Transverse colon (tissue), 4 donors: Measurements from ENCODE around the gene PTH1R. TPM values are rescaled to one million over a fixed set of nuclear protein-coding genes. Genes with fewer than 3 reads are reported as not detected.
A peak's percentile ranks its signal among the peaks of the same experiment; 100 is the strongest.

Experiments used
- DNase-seq: peaks from one replicate; pipeline ENCODE4 v3.0.0-alpha.2; 2019
- H3K27ac ChIP-seq, 4 donors: fragments of 200-600 bp; sonication (generic); 2 replicates each; pipeline ENCODE4 v1.5.1; 2016 to 2018; ENCODE audit warnings: inconsistent platforms in 4 of 4
- H3K27me3 ChIP-seq: fragments of 200-600 bp; sonication (generic); 2 replicates; pipeline ENCODE4 v1.5.1; 2017; ENCODE audit warnings: inconsistent platforms
- H3K36me3 ChIP-seq, 4 donors: fragments of 200-600 bp; sonication (generic); 2 replicates each; pipeline ENCODE4 v1.5.1; 2017 to 2019; ENCODE audit warnings: inconsistent platforms in 4 of 4
- H3K4me1 ChIP-seq, 4 donors: fragments of 200-600 bp; sonication (generic); 2 replicates each; pipeline ENCODE4 v1.5.1; 2017 to 2020; ENCODE audit warnings: inconsistent platforms in 4 of 4
- H3K4me3 ChIP-seq, 4 donors: fragments of 200-600 bp; sonication (generic); 1 replicate in 1 of 4; 2 replicates in 3 of 4; pipeline versions ENCODE4 v1.5.1 to v1.6.1; 2017 to 2019; ENCODE audit warnings: inconsistent platforms in 4 of 4
- H3K9me3 ChIP-seq, 2 donors: fragments of 200-600 bp; sonication (generic); 2 replicates each; pipeline ENCODE4 v1.5.1; 2017 to 2019; ENCODE audit warnings: inconsistent platforms in 2 of 2
- CTCF ChIP-seq, 5 experiments: fragments of 200-600 bp in 3 of 5; fragments of 450-650 bp in 2 of 5; sonication (generic) in 3 of 5; IDR thresholded peaks; 1 replicate in 2 of 5; 2 replicates in 3 of 5; pipeline ENCODE4 v1.5.1; 2016 to 2017; ENCODE audit warnings: antibody characterized with exemption in 5 of 5, inconsistent platforms in 3 of 5, mild to moderate bottlenecking in 2 of 5, moderate library complexity in 1 of 5
- EP300 ChIP-seq: sonication (generic); formaldehyde crosslinking; IDR thresholded peaks from one replicate; pipeline ENCODE4 v1.6.1; 2017; ENCODE audit warnings: antibody characterized with exemption, low read depth
- POLR2A ChIP-seq: fragments of 450-650 bp; IDR thresholded peaks from one replicate; pipeline ENCODE4 v1.6.1; 2016; ENCODE audit warnings: antibody characterized with exemption, mild to moderate bottlenecking, moderate library complexity
- POLR2AphosphoS5 ChIP-seq, 3 donors: sonication (generic); formaldehyde crosslinking; IDR thresholded peaks; one replicate each; pipeline ENCODE4 v1.6.1; 2016; ENCODE audit warnings: antibody characterized with exemption in 3 of 3
- WGBS, 2 donors: methylation state at CpG; one replicate each; pipeline ENCODE4 v1.1.5; 2018; ENCODE audit warnings: low coverage in 1 of 2; 5-methylcytosine and 5-hydroxymethylcytosine counted together
- in situ Hi-C, 4 donors: fragments of 200-750 bp; cut with MboI; loops; one replicate each; pipeline versions ENCODE4 v1.15.0 to v1.15.1; 2017; ENCODE audit warnings: low sequenced_read_pairs in 3 of 4, low pct_ligation_motif_present in 1 of 4, low pct_unique_long_range_greater_than_20kb in 1 of 4
- intact Hi-C: fragments of 100-400 bp; cut with DNase I; formaldehyde crosslinking; loops from one replicate; pipeline ENCODE4 v1.15.1; 2023; ENCODE audit warnings: low total_unique reads
- total RNA-seq, 4 donors: library from RNA; depleted of rRNA; stranded (reverse); fragments of >200 nt; gene quantifications; one replicate each; pipeline ENCODE4 v1.1.0, GENCODE V29; 2016

The PTH1R gene
- total RNA-seq, 4 donors from 2014 or later = 0.60 to 2.5 (median 1.4) TPM; not detected in 1

- in situ Hi-C loops = loop anchor here in 1 of 4 donors (10.0 kb wide), 1 partner anchor 51 kb away; no protein-coding TSS in a partner anchor
- no peak for DNase-seq
- Histone ChIP-seq H3K36me3 (no peaks in the 10 kb centered on the region), H3K9me3 (no peaks in the 10 kb centered on the region), H3K27ac (peak overlapping the region; percentile 67 to 87 (median 78)), H3K4me1 (peaks cover 62 to 87% (median 75%) of the 10 kb centered on the region in 4 donors), H3K4me3 (no peak overlapping the region), H3K27me3 (no peaks in the 10 kb centered on the region)
- intact Hi-C loops = no loop called here
- TF ChIP-seq POLR2A = no peak
- 44 to 71% methylated on average over 1 to 2 of the region's 2 CpGs for WGBS, 2 donors
Observed at GRCh38 chr3:46934072-46934471, 56.6 kb downstream of the PTH1R start.

- TF ChIP-seq EP300 = no peak
- TF ChIP-seq POLR2A = no peak
- TF ChIP-seq POLR2AphosphoS5 (IDR thresholded peaks at IDR 0.05) = no peak
- TF ChIP-seq CTCF (IDR thresholded peaks at IDR 0.05) = no peak
- in situ Hi-C loops (loop anchor here in 1 of 4 donors (10.0 kb wide), 1 partner anchor 50 kb away; no protein-coding TSS in a partner anchor), intact Hi-C loops (loop anchor here (5.0 kb wide), 1 partner anchor 43 kb away; the partner anchor contains the start of genes CCDC12 and NBEAL2)
- Histone ChIP-seq H3K27me3 (no peaks in the 10 kb centered on the region), H3K36me3 (peaks cover 0 to under 1% (median 0%) of the 10 kb centered on the region in 4 donors), H3K4me3 (no peak overlapping the region), H3K4me1 (peaks cover 60 to 87% (median 72%) of the 10 kb centered on the region in 4 donors), H3K9me3 (no peaks in the 10 kb centered on the region), H3K27ac (peak overlapping the region; percentile 67 to 87 (median 78))
- WGBS, 2 donors = 70% methylated on average over 8 of the region's 8 CpGs; no CpG with 5 or more reads in 1 of the 2 donors
- DNase-seq = no peak
Observed at GRCh38 chr3:46934498-46935167, 57.1 kb downstream of the PTH1R start.

GRCh38 chr3:46935168-46935858 lies 57.8 kb downstream of the PTH1R start:
- intact Hi-C loops (loop anchor here (5.0 kb wide), 1 partner anchor 42 kb away; the partner anchor contains the start of genes CCDC12 and NBEAL2), in situ Hi-C loops (loop anchor here in 1 of 4 donors (10.0 kb wide), 1 partner anchor 49 kb away; no protein-coding TSS in a partner anchor)
- H3K27ac ChIP-seq = peak overlapping the region; percentile 67 to 87 (median 78)

More at GRCh38 chr3:46935168-46935858, 57.8 kb downstream of the PTH1R start:
- 78% methylated on average over 7 of the region's 7 CpGs; no CpG with 5 or more reads in 1 of the 2 donors for WGBS, 2 donors
- DNase-seq = peak; percentile 58
- TF ChIP-seq CTCF (IDR thresholded peaks at IDR 0.05) (peak; percentile 40 to 56 (median 41)), EP300 (no peak), POLR2AphosphoS5 (IDR thresholded peaks at IDR 0.05) (peak; percentile 15 to 48 (median 31)), POLR2A (no peak)
- Histone ChIP-seq H3K36me3 (peaks cover 0 to 7% (median 3%) of the 10 kb centered on the region in 4 donors), H3K4me1 (peaks cover 57 to 82% (median 71%) of the 10 kb centered on the region in 4 donors), H3K9me3 (no peaks in the 10 kb centered on the region), H3K4me3 (no peak overlapping the region), H3K27me3 (no peaks in the 10 kb centered on the region)
